GM06990 (cell line): ENCODE results near the gene PUS7.
A peak's percentile ranks its signal among the peaks of the same experiment; 100 is the strongest.

Source experiments
- DNase-seq: peaks from one replicate; pipeline ENCODE4 v3.0.0-alpha.2; 2011; ENCODE audit not compliant: insufficient read length; ENCODE audit errors: extremely low read depth
- H3K27me3 ChIP-seq: replicated peaks from 2 replicates; pipeline ENCODE4 v1.6.0; 2011; ENCODE audit warnings: low read length; ENCODE audit not compliant: control insufficient read depth, insufficient read depth
- H3K36me3 ChIP-seq: 2 replicates; pipeline ENCODE4 v1.5.1; 2011; ENCODE audit warnings: low read length; ENCODE audit not compliant: control insufficient read depth, insufficient read depth
- H3K4me3 ChIP-seq: replicated peaks from 2 replicates; pipeline ENCODE4 v1.5.1; 2011; ENCODE audit warnings: low read depth, mild to moderate bottlenecking, control low read depth, low read length
- CTCF ChIP-seq: IDR thresholded peaks from 2 replicates; pipeline ENCODE4 v1.5.1; 2011; ENCODE audit warnings: low read length, control low read depth, mild to moderate bottlenecking, inconsistent platforms; ENCODE audit not compliant: insufficient read depth, poor library complexity, severe bottlenecking

The PUS7 gene

GRCh38 chr7:105487579-105488571 lies 34.2 kb downstream of the PUS7 start:
- peak; percentile 30 for TF ChIP-seq CTCF
- no peak for DNase-seq
- H3K27me3 ChIP-seq, result no peaks in the 10 kb centered on the region
- H3K4me3 ChIP-seq, result no peak overlapping the region
- no peaks in the 10 kb centered on the region for H3K36me3 ChIP-seq

GRCh38 chr7:105480931-105481330 lies 41.1 kb downstream of the PUS7 start:
- Histone ChIP-seq H3K4me3 (no peak overlapping the region), H3K27me3 (no peaks in the 10 kb centered on the region), H3K36me3 (peaks cover 1% of the 10 kb centered on the region; the same call in 1 of the 2 replicates)
- DNase-seq, result no peak
- no peak for TF ChIP-seq CTCF

GRCh38 chr7:105478606-105479005 lies 43.5 kb downstream of the PUS7 start:
- no peak for TF ChIP-seq CTCF
- Histone ChIP-seq H3K36me3 (peaks cover 1% of the 10 kb centered on the region; the same call in 1 of the 2 replicates), H3K27me3 (no peaks in the 10 kb centered on the region), H3K4me3 (no peak overlapping the region)
- DNase-seq, result no peak

GRCh38 chr7:105477908-105478307 lies 44.2 kb downstream of the PUS7 start:
- H3K27me3 ChIP-seq, result no peaks in the 10 kb centered on the region
- H3K4me3 ChIP-seq, result no peak overlapping the region
- TF ChIP-seq CTCF, result no peak
- H3K36me3 ChIP-seq, result peaks cover 1% of the 10 kb centered on the region; the same call in 1 of the 2 replicates
- DNase-seq, result no peak

- DNase-seq, result no peak
- Histone ChIP-seq H3K4me3 (no peak overlapping the region), H3K36me3 (no peaks in the 10 kb centered on the region), H3K27me3 (no peaks in the 10 kb centered on the region)
- no peak for TF ChIP-seq CTCF
Measured at GRCh38 chr7:105474045-105474444, 48.0 kb downstream of the PUS7 start.
